Transverse colon (tissue), 4 donors: Measurements from ENCODE around the gene ITGA1. TPM values are rescaled to one million over a fixed set of nuclear protein-coding genes. Genes with fewer than 3 reads are reported as not detected.

Source experiments
- DNase-seq: peaks from one replicate; pipeline ENCODE4 v3.0.0-alpha.2; 2019
- H3K27ac ChIP-seq, 4 donors: fragments of 200-600 bp; sonication (generic); 2 replicates each; pipeline ENCODE4 v1.5.1; 2016 to 2018; ENCODE audit warnings: inconsistent platforms in 4 of 4
- H3K27me3 ChIP-seq: fragments of 200-600 bp; sonication (generic); 2 replicates; pipeline ENCODE4 v1.5.1; 2017; ENCODE audit warnings: inconsistent platforms
- H3K36me3 ChIP-seq, 4 donors: fragments of 200-600 bp; sonication (generic); 2 replicates each; pipeline ENCODE4 v1.5.1; 2017 to 2019; ENCODE audit warnings: inconsistent platforms in 4 of 4
- H3K4me1 ChIP-seq, 4 donors: fragments of 200-600 bp; sonication (generic); 2 replicates each; pipeline ENCODE4 v1.5.1; 2017 to 2020; ENCODE audit warnings: inconsistent platforms in 4 of 4
- H3K4me3 ChIP-seq, 4 donors: fragments of 200-600 bp; sonication (generic); 1 replicate in 1 of 4; 2 replicates in 3 of 4; pipeline versions ENCODE4 v1.5.1 to v1.6.1; 2017 to 2019; ENCODE audit warnings: inconsistent platforms in 4 of 4
- H3K9me3 ChIP-seq, 2 donors: fragments of 200-600 bp; sonication (generic); 2 replicates each; pipeline ENCODE4 v1.5.1; 2017 to 2019; ENCODE audit warnings: inconsistent platforms in 2 of 2
- EP300 ChIP-seq: sonication (generic); formaldehyde crosslinking; IDR thresholded peaks from one replicate; pipeline ENCODE4 v1.6.1; 2017; ENCODE audit warnings: antibody characterized with exemption, low read depth
- POLR2A ChIP-seq: fragments of 450-650 bp; IDR thresholded peaks from one replicate; pipeline ENCODE4 v1.6.1; 2016; ENCODE audit warnings: antibody characterized with exemption, mild to moderate bottlenecking, moderate library complexity
- POLR2AphosphoS5 ChIP-seq, 3 donors: sonication (generic); formaldehyde crosslinking; IDR thresholded peaks; one replicate each; pipeline ENCODE4 v1.6.1; 2016; ENCODE audit warnings: antibody characterized with exemption in 3 of 3
- WGBS, 2 donors: methylation state at CpG; one replicate each; pipeline ENCODE4 v1.1.5; 2018; ENCODE audit warnings: low coverage in 1 of 2; 5-methylcytosine and 5-hydroxymethylcytosine counted together
- in situ Hi-C, 4 donors: fragments of 200-750 bp; cut with MboI; loops; one replicate each; pipeline versions ENCODE4 v1.15.0 to v1.15.1; 2017; ENCODE audit warnings: low sequenced_read_pairs in 3 of 4, low pct_ligation_motif_present in 1 of 4, low pct_unique_long_range_greater_than_20kb in 1 of 4
- intact Hi-C: fragments of 100-400 bp; cut with DNase I; formaldehyde crosslinking; loops from one replicate; pipeline ENCODE4 v1.15.1; 2023; ENCODE audit warnings: low total_unique reads
- total RNA-seq, 4 donors: library from RNA; depleted of rRNA; stranded (reverse); fragments of >200 nt; gene quantifications; one replicate each; pipeline ENCODE4 v1.1.0, GENCODE V29; 2016
- TF ChIP-seq, protein P1 (sequence below), 5 experiments: fragments of 200-600 bp in 3 of 5; fragments of 450-650 bp in 2 of 5; sonication (generic) in 3 of 5; IDR thresholded peaks; 1 replicate in 2 of 5; 2 replicates in 3 of 5; pipeline ENCODE4 v1.5.1; 2016 to 2017; ENCODE audit warnings: antibody characterized with exemption in 5 of 5, inconsistent platforms in 3 of 5, mild to moderate bottlenecking in 2 of 5, moderate library complexity in 1 of 5

Gene ITGA1
- total RNA-seq, 4 donors from 2014 or later = 42.6 to 83.2 (median 48.0) TPM

DNA sequence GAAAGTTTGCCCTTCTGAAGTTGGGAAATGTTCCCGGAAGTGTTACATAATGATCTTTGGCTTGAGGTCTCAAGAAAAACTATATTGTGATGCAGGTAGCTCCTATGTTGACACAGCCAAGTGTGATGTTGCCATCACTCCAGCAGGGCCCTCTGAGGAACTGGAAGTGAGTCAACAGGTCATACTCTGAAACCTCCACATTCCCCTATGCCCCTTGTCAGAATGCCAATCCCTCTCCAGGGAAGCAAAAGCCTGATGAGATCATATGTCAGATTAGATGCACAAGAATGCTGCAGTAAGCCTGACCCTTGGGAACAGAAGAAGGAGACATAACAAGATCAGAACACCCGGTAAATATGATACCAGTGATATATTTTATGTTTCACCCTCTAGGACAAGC, 134.7 kb downstream of the ITGA1 start:
- intact Hi-C loops = no loop called here
- Histone ChIP-seq H3K36me3 (peaks cover 0 to 16% (median 6%) of the 10 kb centered on the region in 4 donors), H3K27ac (no peak overlapping the region), H3K4me3 (no peak overlapping the region), H3K4me1 (peaks cover 0 to 2% (median 0%) of the 10 kb centered on the region in 4 donors), H3K9me3 (no peaks in the 10 kb centered on the region), H3K27me3 (no peaks in the 10 kb centered on the region)
- TF ChIP-seq, protein P1, sequence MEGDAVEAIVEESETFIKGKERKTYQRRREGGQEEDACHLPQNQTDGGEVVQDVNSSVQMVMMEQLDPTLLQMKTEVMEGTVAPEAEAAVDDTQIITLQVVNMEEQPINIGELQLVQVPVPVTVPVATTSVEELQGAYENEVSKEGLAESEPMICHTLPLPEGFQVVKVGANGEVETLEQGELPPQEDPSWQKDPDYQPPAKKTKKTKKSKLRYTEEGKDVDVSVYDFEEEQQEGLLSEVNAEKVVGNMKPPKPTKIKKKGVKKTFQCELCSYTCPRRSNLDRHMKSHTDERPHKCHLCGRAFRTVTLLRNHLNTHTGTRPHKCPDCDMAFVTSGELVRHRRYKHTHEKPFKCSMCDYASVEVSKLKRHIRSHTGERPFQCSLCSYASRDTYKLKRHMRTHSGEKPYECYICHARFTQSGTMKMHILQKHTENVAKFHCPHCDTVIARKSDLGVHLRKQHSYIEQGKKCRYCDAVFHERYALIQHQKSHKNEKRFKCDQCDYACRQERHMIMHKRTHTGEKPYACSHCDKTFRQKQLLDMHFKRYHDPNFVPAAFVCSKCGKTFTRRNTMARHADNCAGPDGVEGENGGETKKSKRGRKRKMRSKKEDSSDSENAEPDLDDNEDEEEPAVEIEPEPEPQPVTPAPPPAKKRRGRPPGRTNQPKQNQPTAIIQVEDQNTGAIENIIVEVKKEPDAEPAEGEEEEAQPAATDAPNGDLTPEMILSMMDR (IDR thresholded peaks at IDR 0.05) = no peak
- TF ChIP-seq POLR2AphosphoS5 (IDR thresholded peaks at IDR 0.05) (no peak), EP300 (no peak)
- in situ Hi-C loops = loop anchor here (10.0 to 25.0 kb wide), 3 partner anchors 135 to 235 kb away; partner anchors contain the start of genes ITGA1 (in 4 of the 4) and PELO (in 4 of the 4)
- DNase-seq = no peak
- 44 to 73% methylated on average over 2 of the region's 2 CpGs for WGBS, 2 donors

DNA sequence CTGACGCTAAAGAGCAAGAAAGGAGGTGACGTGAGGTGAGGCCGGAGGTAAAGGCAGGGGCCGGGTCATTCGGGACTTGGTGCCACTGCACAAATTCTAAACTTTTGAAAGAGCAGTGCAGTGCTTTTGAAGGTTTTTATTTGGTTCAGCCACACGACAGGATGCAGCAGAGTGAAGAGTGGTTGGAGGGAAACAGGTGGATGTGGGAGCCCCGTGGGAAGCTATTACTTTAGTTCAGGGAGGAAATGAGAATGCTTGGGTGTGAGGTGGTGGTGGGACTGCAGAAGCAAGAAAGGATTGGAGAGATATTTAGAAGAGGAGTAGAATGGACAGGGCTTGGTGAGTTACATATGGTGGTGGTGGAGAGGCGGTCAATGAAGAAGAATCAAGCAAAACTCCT, 136.7 kb downstream of the ITGA1 start:
- H3K27ac ChIP-seq = no peak overlapping the region
- H3K9me3 ChIP-seq = no peaks in the 10 kb centered on the region
- peaks cover 0 to 2% (median 0%) of the 10 kb centered on the region in 4 donors for H3K4me1 ChIP-seq
- WGBS, 2 donors = 81 to 84% methylated on average over 3 to 8 of the region's 8 CpGs
- TF ChIP-seq EP300 (no peak), POLR2A (no peak), POLR2AphosphoS5 (IDR thresholded peaks at IDR 0.05) (no peak)
- TF ChIP-seq, protein P1 (IDR thresholded peaks at IDR 0.05) = no peak
- intact Hi-C loops (no loop called here), in situ Hi-C loops (loop anchor here (10.0 to 25.0 kb wide), 3 partner anchors 137 to 237 kb away; partner anchors contain the start of genes ITGA1 (in 4 of the 4) and PELO (in 4 of the 4))
- H3K36me3 ChIP-seq = peaks cover 0 to 10% (median 3%) of the 10 kb centered on the region in 4 donors
- DNase-seq = no peak
- H3K4me3 ChIP-seq = no peak overlapping the region
- no peaks in the 10 kb centered on the region for H3K27me3 ChIP-seq

DNA sequence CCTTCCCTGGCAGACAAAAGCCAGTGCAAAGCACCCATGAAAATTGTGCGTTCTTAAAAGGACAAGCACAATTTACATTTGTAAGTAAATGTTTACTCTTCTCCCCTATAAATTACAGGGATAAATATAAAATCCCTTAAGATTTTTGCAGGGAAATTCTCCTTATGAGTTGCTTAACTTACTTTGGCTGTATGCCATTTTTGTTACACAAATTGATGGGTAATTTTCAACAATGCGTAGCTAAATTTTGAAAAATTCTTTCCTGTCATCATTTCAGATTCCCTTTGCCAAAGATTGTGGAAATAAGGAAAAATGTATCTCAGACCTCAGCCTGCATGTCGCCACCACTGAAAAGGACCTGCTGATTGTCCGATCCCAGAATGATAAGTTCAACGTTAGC, 137.3 kb downstream of the ITGA1 start:
- TF ChIP-seq POLR2AphosphoS5 (IDR thresholded peaks at IDR 0.05) (no peak), POLR2A (no peak), EP300 (no peak)
- TF ChIP-seq, protein P1 (IDR thresholded peaks at IDR 0.05) = no peak
- WGBS, 2 donors = 78 to 83% methylated on average over 5 of the region's 5 CpGs
- in situ Hi-C loops = loop anchor here in 1 of 4 donors (10.0 kb wide), 1 partner anchor 140 kb away; the partner anchor contains the start of genes ITGA1 and PELO
- H3K27me3 ChIP-seq = no peaks in the 10 kb centered on the region
- no peak overlapping the region for H3K27ac ChIP-seq
- H3K36me3 ChIP-seq = peaks cover 0 to 10% (median 3%) of the 10 kb centered on the region in 4 donors
- no peak overlapping the region for H3K4me3 ChIP-seq
- no peaks in the 10 kb centered on the region for H3K9me3 ChIP-seq
- intact Hi-C loops = no loop called here
- DNase-seq = no peak
- H3K4me1 ChIP-seq = peaks cover 0 to 2% (median 0%) of the 10 kb centered on the region in 4 donors

DNA sequence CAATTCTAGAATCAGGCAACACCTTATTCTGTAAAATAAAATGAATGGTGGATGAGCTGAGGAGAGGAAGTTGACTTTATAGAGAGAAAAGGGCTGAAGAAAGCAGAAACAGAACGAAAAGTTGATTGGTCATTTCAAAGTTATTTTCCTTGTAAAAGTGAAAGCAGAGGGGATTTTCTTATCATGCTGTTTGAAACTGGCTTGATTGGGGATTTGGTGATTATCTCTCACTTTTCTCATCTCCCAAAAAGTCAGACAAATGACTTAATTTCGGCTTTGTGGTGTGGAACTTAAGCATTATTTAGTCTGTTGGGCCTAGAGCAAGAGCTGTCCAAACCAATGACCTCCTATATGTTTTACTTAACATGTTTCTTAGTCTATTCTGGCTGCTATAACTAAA, 141.0 kb downstream of the ITGA1 start:
- WGBS, 2 donors = 47 to 48% methylated on average over 2 of the region's 2 CpGs
- intact Hi-C loops = no loop called here
- Histone ChIP-seq H3K9me3 (no peaks in the 10 kb centered on the region), H3K4me1 (peaks cover 0 to 2% (median 0%) of the 10 kb centered on the region in 4 donors), H3K36me3 (peaks cover 0 to 10% (median 4%) of the 10 kb centered on the region in 4 donors), H3K4me3 (no peak overlapping the region), H3K27ac (no peak overlapping the region), H3K27me3 (no peaks in the 10 kb centered on the region)
- in situ Hi-C loops = loop anchor here in 1 of 4 donors (10.0 kb wide), 1 partner anchor 144 kb away; the partner anchor contains the start of genes ITGA1 and PELO
- TF ChIP-seq, protein P1 (IDR thresholded peaks at IDR 0.05) = no peak
- TF ChIP-seq EP300 = no peak
- no peak for TF ChIP-seq POLR2A
- TF ChIP-seq POLR2AphosphoS5 (IDR thresholded peaks at IDR 0.05) = no peak
- no peak for DNase-seq
